Tibial artery (tissue), 4 donors: ENCODE results near the gene GALNT11.
"Not testable (repeated sequence)": the region's sequence is repeated elsewhere in the genome, so short reads cannot be mapped to it uniquely, and the experiment has no call there.

Experiments
- DNase-seq, 2 donors: peaks; one replicate each; pipeline ENCODE4 v3.0.0-alpha.2; 2019
- H3K27ac ChIP-seq, 2 donors: fragments of 200-600 bp; sonication (generic) in 1 of 2; 1 replicate in 1 of 2; 2 replicates in 1 of 2; pipeline ENCODE4 v1.5.1; 2018 to 2019; ENCODE audit warnings: mild to moderate bottlenecking in 1 of 2
- H3K27me3 ChIP-seq, 2 donors: fragments of 200-600 bp; sonication (generic) in 1 of 2; one replicate each; pipeline versions ENCODE4 v1.5.1 to v1.6.0; 2016 to 2019
- H3K36me3 ChIP-seq, 3 donors: fragments of 200-600 bp; sonication (generic) in 2 of 3; one replicate each; pipeline ENCODE4 v1.5.1; 2016 to 2019; ENCODE audit warnings: mild to moderate bottlenecking in 2 of 3
- H3K4me1 ChIP-seq, 4 donors: fragments of 200-600 bp; sonication (generic) in 2 of 4; 1 replicate in 3 of 4; 2 replicates in 1 of 4; pipeline ENCODE4 v1.5.1; 2016 to 2019
- H3K4me3 ChIP-seq, 2 donors: fragments of 200-600 bp; sonication (generic) in 1 of 2; 1 replicate in 1 of 2; 2 replicates in 1 of 2; pipeline ENCODE4 v1.5.1; 2018 to 2019; ENCODE audit warnings: mild to moderate bottlenecking in 2 of 2
- H3K9me3 ChIP-seq, 3 donors: fragments of 200-600 bp; sonication (generic) in 1 of 3; one replicate each; pipeline ENCODE4 v1.5.1; 2016 to 2019
- intact Hi-C: fragments of 100-400 bp; cut with DNase I; formaldehyde crosslinking; loops from one replicate; pipeline ENCODE4 v1.15.0; 2023; ENCODE audit warnings: low total_unique reads
- TF ChIP-seq, protein P1 (sequence below), 2 experiments: fragments of 200-600 bp in 1 of 2; fragments of 450-650 bp in 1 of 2; IDR thresholded peaks; one replicate each; pipeline ENCODE4 v1.5.1; 2017 to 2019; ENCODE audit warnings: antibody characterized with exemption in 2 of 2, mild to moderate bottlenecking in 1 of 2, moderate library complexity in 1 of 2

The GALNT11 gene

DNA sequence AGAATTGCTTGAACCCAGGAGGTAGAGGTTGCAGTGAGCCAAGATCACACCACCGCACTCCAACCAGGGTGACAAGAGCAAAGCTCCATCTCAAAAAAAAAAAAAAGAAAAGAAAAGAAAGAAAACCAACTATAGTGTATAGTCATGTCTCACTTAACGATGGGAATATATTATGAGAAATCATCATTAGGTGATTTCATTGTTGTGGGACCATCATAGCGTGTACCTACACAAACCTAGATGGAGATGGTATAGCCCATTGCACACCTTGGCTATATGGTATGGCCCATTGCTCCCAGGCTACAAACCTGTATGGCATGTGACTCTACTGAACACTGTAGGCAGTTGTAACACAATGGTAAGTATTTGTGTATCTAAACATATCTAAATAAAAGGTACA, 8.5 kb upstream of the GALNT11 start:
- no peaks in the 10 kb centered on the region for H3K4me1 ChIP-seq
- intact Hi-C loops = no loop called here
- no peaks in the 10 kb centered on the region for H3K36me3 ChIP-seq
- H3K9me3 ChIP-seq = no peaks in the 10 kb centered on the region
- TF ChIP-seq, protein P1, sequence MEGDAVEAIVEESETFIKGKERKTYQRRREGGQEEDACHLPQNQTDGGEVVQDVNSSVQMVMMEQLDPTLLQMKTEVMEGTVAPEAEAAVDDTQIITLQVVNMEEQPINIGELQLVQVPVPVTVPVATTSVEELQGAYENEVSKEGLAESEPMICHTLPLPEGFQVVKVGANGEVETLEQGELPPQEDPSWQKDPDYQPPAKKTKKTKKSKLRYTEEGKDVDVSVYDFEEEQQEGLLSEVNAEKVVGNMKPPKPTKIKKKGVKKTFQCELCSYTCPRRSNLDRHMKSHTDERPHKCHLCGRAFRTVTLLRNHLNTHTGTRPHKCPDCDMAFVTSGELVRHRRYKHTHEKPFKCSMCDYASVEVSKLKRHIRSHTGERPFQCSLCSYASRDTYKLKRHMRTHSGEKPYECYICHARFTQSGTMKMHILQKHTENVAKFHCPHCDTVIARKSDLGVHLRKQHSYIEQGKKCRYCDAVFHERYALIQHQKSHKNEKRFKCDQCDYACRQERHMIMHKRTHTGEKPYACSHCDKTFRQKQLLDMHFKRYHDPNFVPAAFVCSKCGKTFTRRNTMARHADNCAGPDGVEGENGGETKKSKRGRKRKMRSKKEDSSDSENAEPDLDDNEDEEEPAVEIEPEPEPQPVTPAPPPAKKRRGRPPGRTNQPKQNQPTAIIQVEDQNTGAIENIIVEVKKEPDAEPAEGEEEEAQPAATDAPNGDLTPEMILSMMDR (IDR thresholded peaks at IDR 0.05) = no peak
- no peak overlapping the region for H3K4me3 ChIP-seq
- peaks cover 0 to 2% of the 10 kb centered on the region in 2 donors for H3K27me3 ChIP-seq
- DNase-seq = no peak
- no peak overlapping the region for H3K27ac ChIP-seq

DNA sequence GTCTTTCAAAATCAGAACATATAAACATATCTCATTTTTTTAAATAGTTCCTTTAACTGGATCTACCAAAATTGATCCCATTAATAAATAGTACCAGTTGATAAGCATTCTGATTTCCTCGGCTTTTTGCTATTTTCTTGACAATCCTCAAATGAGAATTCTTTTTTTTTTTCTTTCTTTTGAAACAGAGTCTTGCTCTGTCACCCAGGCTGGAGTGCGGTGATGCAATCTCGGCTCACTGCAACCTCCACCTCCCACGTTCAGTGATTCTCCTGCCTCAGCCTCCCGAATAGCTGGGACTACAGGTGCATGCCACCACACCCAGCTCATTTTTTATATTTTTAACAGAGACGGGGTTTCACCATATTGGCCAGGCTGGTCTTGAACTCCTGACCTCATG, 7.8 kb upstream of the GALNT11 start:
- H3K27ac ChIP-seq, H3K4me1 ChIP-seq, DNase-seq, H3K4me3 ChIP-seq, H3K9me3 ChIP-seq, H3K36me3 ChIP-seq, H3K27me3 ChIP-seq, intact Hi-C loops: not testable (repeated sequence)

DNA sequence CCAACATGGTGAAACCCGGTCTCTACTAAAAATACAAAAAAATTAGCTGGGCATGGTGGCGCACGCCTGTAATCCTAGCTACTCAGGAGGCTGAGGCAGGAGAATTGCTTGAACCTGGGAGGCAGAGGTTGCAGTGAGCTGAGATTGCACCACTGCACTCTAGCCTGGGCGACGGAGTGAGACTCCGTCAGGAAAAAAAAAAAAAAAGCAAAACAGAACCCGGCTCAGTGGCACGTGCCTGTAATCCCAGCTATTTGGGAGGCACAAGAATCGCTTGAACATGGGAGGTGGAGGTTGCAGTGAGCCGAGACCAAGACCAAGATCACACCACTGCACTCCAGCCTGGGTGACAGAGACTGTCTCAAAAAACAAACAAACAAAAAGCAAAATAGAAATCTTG, 3.7 kb upstream of the GALNT11 start:
- not testable (repeated sequence) for H3K27me3 ChIP-seq, H3K4me3 ChIP-seq, DNase-seq, H3K9me3 ChIP-seq, H3K36me3 ChIP-seq, H3K27ac ChIP-seq
- intact Hi-C loops = loop anchor here (10.0 kb wide), 1 partner anchor 147 kb away; the partner anchor contains the start of gene PRKAG2
- peaks cover 0 to 11% (median 4%) of the 10 kb centered on the region in 4 donors for H3K4me1 ChIP-seq

DNA sequence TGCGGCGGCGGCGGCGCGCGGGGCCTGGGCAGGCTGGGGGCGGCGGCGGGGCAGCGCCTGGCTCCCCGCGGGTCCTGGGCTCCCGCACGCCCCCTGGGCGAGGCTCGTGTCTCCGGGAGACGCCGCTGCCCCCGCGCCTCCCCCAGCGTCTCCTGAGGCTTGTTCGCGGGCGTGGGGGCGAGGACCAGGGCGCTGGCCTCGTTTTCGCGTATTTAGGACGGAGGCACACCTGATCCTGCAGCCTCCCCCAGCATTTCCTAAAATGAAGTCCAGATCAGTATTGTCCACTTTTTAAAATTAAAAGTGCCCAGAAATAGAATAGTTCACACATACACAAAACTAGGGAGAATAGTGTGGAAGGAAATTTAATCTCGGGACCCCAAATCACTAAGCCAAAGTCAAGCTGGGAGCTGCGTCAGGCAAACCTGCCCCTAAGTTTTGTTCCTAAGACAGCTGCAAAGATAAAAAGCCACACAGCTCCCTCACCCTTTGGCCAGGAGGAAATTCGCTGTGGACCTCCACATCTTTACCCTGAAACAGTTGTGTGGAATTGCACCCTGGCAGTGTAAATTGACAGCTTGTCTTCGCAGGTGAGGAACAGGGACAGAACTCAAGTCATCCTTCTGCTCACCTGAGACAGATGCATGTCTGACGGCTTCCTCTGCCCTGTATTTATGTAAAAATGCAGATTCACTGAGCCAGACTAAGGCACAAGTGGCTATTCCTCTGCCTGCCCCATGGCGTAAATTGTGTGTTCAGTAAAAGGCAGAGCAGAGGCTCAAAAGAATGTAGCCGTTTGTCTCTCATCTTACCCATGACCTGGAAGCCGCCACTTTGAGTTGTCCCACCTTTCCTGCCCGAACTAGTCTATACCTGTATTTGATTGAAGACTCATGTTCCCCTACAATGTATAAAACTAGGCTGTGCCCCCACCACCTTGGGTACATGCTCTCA, 740 bp downstream of the GALNT11 start:
- Histone ChIP-seq H3K27me3 (no peaks in the 10 kb centered on the region), H3K4me3 (peak overlapping the region; percentile 67 to 70), H3K9me3 (no peaks in the 10 kb centered on the region), H3K36me3 (peaks cover 0 to 9% (median 6%) of the 10 kb centered on the region in 3 donors), H3K27ac (peak overlapping the region; percentile 83), H3K4me1 (peaks cover 0 to 12% (median 5%) of the 10 kb centered on the region in 4 donors)
- DNase-seq = no peak
- intact Hi-C loops = loop anchor here (10.0 kb wide), 1 partner anchor 151 kb away; the partner anchor contains the start of gene PRKAG2
- TF ChIP-seq, protein P1 (IDR thresholded peaks at IDR 0.05) = no peak

DNA sequence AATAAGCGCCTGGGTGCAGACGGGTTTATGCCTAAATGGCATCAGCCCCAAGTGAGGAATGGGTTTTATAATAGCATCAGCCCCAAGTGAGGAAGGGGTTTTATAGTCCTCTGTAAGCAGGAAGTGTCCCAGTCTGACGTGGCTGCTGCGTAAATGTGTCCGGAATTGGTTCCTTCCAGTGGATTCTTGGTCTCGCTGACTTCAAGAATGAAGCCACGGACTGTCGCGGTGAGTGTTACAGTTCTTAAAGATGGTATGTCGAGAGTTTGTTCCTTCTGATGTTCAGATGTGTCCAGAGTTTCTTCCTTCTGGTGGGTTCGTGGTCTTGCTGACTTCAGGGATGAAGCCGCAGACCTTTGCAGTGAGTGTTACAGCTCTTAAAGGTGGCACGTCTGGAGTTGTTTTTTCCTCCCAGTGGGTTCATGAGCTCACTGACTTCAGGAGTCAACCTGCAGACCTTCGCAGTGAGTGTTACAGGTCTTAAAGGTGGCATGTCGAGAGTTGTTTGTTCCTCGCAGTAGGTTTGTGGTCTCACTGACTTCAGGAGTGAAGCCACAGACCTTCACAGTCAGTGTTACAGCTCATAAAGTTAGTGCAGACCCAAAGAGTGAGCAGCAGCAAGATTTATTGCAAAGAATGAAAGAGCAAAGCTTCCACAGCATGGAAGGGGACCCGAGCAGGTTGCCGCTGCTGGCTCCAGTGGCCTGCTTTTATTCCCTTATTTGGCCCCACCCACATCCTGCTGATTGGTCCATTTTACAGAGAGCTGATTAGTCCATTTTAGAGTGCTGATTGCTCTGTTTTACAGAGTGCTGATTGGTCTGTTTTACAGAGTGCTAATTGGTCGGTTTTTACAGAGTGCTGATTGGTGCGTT, 2.3 kb downstream of the GALNT11 start:
- not testable (repeated sequence) for H3K27ac ChIP-seq, H3K27me3 ChIP-seq, H3K4me3 ChIP-seq, H3K36me3 ChIP-seq, H3K9me3 ChIP-seq, DNase-seq
- H3K4me1 ChIP-seq = peaks cover 0 to 12% (median 5%) of the 10 kb centered on the region in 4 donors
- intact Hi-C loops = loop anchor here (10.0 kb wide), 1 partner anchor 153 kb away; the partner anchor contains the start of gene PRKAG2

DNA sequence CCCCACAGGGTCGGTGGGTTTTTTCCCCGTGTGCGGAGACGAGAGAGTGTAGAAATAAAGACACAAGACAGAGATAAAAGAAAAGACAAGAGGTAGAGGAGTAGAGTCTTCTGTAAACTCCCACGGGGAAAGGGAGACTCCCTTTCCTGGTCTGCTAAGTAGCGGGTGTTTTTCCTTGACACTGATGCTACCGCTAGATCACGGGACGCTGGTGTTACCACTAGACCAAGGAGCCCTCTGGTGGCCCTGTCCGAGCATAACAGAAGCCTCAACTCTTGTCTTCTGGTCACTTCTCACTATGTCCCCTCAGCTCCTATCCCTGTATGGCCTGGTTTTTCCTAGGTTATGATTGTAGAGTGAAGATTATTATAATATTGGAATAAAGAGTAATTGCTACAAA, 4.6 kb downstream of the GALNT11 start:
- DNase-seq = peak in 1 of 2 donors; percentile 57
- intact Hi-C loops, H3K9me3 ChIP-seq, H3K4me3 ChIP-seq, H3K27me3 ChIP-seq, H3K27ac ChIP-seq: not testable (repeated sequence)
- peaks cover 0 to 14% (median 9%) of the 10 kb centered on the region in 3 donors for H3K36me3 ChIP-seq
- TF ChIP-seq, protein P1 (IDR thresholded peaks at IDR 0.05) = peak; percentile 27 to 37
- peaks cover 0 to 11% (median 5%) of the 10 kb centered on the region in 4 donors for H3K4me1 ChIP-seq

DNA sequence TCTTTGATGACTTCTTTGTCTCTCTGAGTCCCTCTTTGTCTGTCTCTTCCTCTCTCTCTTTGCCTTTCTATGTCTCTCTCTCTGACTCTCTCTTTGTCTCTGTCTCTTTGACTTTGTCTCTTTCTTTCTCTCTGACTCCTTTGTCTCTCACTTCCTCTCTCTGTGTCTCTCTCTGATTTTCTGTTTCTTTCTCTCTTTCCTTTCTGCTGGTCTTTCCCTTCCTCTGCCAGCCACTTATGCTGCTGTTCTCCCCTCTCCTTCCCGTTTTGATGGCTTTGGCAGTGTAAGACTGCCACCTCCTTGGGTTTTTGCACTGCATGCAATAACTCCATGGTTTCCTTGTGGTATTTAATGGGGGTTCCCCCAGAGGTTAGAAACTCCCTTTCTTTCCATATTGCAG, 5.2 kb downstream of the GALNT11 start:
- Histone ChIP-seq H3K36me3 (peaks cover 0 to 14% (median 14%) of the 10 kb centered on the region in 3 donors), H3K4me1 (peaks cover 0 to 10% (median 5%) of the 10 kb centered on the region in 4 donors)
- H3K27ac ChIP-seq, H3K27me3 ChIP-seq, H3K9me3 ChIP-seq, intact Hi-C loops, H3K4me3 ChIP-seq, DNase-seq: not testable (repeated sequence)
